Spleen (tissue), 11 donors: ENCODE data around the gene PDE6G. TPM values are rescaled to one million over a fixed set of nuclear protein-coding genes. Genes with fewer than 3 reads are reported as not detected.

Experiments used
- DNase-seq: peaks from one replicate; pipeline ENCODE4 v3.0.0-alpha.2; 2020
- H3K27ac ChIP-seq, 8 donors: fragments of 200-600 bp; sonication (generic) in 7 of 8; 1 replicate in 4 of 8; 2 replicates in 4 of 8; pipeline versions ENCODE4 v1.5.0 to v1.8.0; 2016 to 2021; ENCODE audit warnings: inconsistent platforms in 4 of 8, mild to moderate bottlenecking in 4 of 8, moderate library complexity in 1 of 8
- H3K27me3 ChIP-seq, 7 donors: fragments of 200-600 bp; sonication (generic) in 6 of 7; replicated peaks in 1 of 7; 1 replicate in 4 of 7; 2 replicates in 3 of 7; pipeline versions ENCODE4 v1.5.0 to v1.8.0; 2016 to 2021; ENCODE audit warnings: inconsistent platforms in 3 of 7, mild to moderate bottlenecking in 1 of 7
- H3K36me3 ChIP-seq, 6 donors: fragments of 200-600 bp; sonication (generic) in 5 of 6; 1 replicate in 4 of 6; 2 replicates in 2 of 6; pipeline versions ENCODE4 v1.5.0 to v1.8.0; 2016 to 2021; ENCODE audit warnings: inconsistent platforms in 2 of 6
- H3K4me1 ChIP-seq, 6 donors: fragments of 200-600 bp; sonication (generic) in 5 of 6; 1 replicate in 3 of 6; 2 replicates in 3 of 6; pipeline versions ENCODE4 v1.5.0 to v1.8.0; 2016 to 2021; ENCODE audit warnings: inconsistent platforms in 3 of 6
- H3K4me3 ChIP-seq, 8 donors: fragments of 200-600 bp; sonication (generic) in 7 of 8; 1 replicate in 4 of 8; 2 replicates in 4 of 8; pipeline versions ENCODE4 v1.5.0 to v1.8.0; 2016 to 2021; ENCODE audit warnings: inconsistent platforms in 4 of 8, mild to moderate bottlenecking in 4 of 8, moderate library complexity in 2 of 8
- H3K9me3 ChIP-seq, 8 donors: fragments of 200-600 bp; sonication (generic) in 7 of 8; 1 replicate in 4 of 8; 2 replicates in 4 of 8; pipeline versions ENCODE4 v1.5.0 to v1.8.0; 2016 to 2021; ENCODE audit warnings: inconsistent platforms in 4 of 8
- POLR2A ChIP-seq, 3 donors: fragments of 450-650 bp; IDR thresholded peaks; one replicate each; pipeline ENCODE4 v1.5.1; 2017; ENCODE audit warnings: antibody characterized with exemption in 3 of 3, mild to moderate bottlenecking in 1 of 3
- POLR2AphosphoS5 ChIP-seq, 3 donors: sonication (generic); formaldehyde crosslinking; IDR thresholded peaks; one replicate each; pipeline ENCODE4 v1.5.1; 2017; ENCODE audit warnings: antibody characterized with exemption in 3 of 3
- WGBS, 5 donors: extraction: QIAGEN DNeasy Blood & Tissue Kit in 3 of 5; methylation state at CpG; one replicate each; pipeline versions ENCODE4 v1.1.5 to v1.1.7; 2013 to 2018; 5-methylcytosine and 5-hydroxymethylcytosine counted together
- intact Hi-C: fragments of 100-400 bp; cut with DNase I; formaldehyde crosslinking; loops from one replicate; pipeline ENCODE4 v1.15.0; 2023; ENCODE audit warnings: low total_unique reads
- microRNA-seq, 3 donors: library from miRNA; unstranded; fragments of <30 nt; microRNA quantifications; one replicate each; pipeline versions ENCODE4 to v1.1.0, GENCODE V29; 2019 to 2020
- polyA plus RNA-seq, 3 donors: library from polyadenylated mRNA; stranded (reverse); fragments of 200-250 nt; gene quantifications; one replicate each; pipeline ENCODE4 v1.2.1, GENCODE V29; 2013
- small RNA-seq, 4 donors: library from RNA; depleted of rRNA; stranded (forward); fragments of <200 nt; gene quantifications; one replicate each; pipeline ENCODE3, GENCODE V24; 2016
- total RNA-seq, 7 donors: library from RNA; depleted of rRNA in 3 of 7; stranded (reverse); fragments of >200 nt in 3 of 7; fragmentation: NEBNext Ultra II Directional in 4 of 7; extraction: Animal tissue kit (Norgen Biotek cat#: 25700) in 4 of 7; gene quantifications; one replicate each; pipeline versions ENCODE4 v1.1.0 to v1.2.1, GENCODE V29; 2016 to 2021
- TF ChIP-seq, protein P1 (sequence below), 11 experiments: fragments of 200-600 bp in 7 of 11; fragments of 450-650 bp in 4 of 11; sonication (generic) in 4 of 11; IDR thresholded peaks in 8 of 11; conservative IDR thresholded peaks in 3 of 11; 1 replicate in 7 of 11; 2 replicates in 4 of 11; pipeline versions ENCODE4 v1.4.0 to v1.8.0; 2016 to 2021; ENCODE audit warnings: antibody characterized with exemption in 11 of 11, inconsistent platforms in 4 of 11, mild to moderate bottlenecking in 1 of 11
- donor health status: healthy with polysubstance abuse.
- donor health status: DM: no; HTN: no; CAD: no; lungs with moderate emphysema.
- donor health status: DM: no; HTN: no; CAD: no.
- donor health status: Bipolar disorder and iron deficiency.
- donor health status: healthy.
- donor health status: DM: no; HTN: no; CAD: no.
- donor health status: DM: yes; HTN: yes; CAD: no.

The PDE6G gene
- total and polyA plus RNA-seq, 10 donors, result 6.7 to 27.0 (median 19.4) TPM

DNA sequence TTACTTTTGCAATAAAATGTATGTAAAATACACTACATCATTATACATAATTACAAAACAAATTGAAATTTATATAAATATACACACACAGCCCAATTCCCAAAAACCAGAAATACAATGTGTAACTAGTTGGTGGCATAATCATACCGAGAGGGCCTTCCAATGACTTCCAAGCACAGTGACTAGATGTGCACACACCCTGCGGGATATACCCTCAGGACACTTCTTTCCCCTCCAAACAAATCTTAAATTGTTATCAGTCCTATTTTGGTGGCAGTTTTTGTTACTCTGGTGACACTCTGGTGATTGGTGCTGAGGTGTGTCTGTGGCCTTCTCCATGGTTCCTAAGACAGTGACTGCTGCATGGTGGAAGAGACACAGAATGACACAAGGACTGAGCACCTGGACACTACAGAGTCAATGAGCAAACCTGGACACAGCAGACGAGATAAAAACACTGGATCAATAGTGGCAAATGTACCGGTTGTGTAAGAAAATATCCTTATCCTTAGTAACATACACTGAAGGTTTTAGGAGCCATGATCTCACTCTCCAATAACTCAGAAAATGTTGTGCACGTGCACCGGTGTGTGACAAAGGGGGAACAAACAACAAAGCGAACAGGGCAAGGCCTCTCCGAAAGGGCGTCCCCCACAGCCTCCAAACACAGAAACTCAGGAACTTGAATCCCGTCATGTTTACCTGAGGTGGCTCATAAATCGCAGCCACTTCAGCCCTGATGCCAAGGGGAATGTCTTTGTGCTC is 52.3 kb downstream of the PDE6G start:
- no peak for DNase-seq
- Histone ChIP-seq H3K9me3 (no peaks in the 10 kb centered on the region), H3K36me3 (peaks cover 0 to 100% (median 69%) of the 10 kb centered on the region in 6 donors), H3K27me3 (no peaks in the 10 kb centered on the region), H3K27ac (no peak overlapping the region), H3K4me1 (peaks cover 5 to 54% (median 29%) of the 10 kb centered on the region in 6 donors), H3K4me3 (no peak overlapping the region)
- TF ChIP-seq POLR2A (IDR thresholded peaks at IDR 0.05), result no peak
- TF ChIP-seq, protein P1, sequence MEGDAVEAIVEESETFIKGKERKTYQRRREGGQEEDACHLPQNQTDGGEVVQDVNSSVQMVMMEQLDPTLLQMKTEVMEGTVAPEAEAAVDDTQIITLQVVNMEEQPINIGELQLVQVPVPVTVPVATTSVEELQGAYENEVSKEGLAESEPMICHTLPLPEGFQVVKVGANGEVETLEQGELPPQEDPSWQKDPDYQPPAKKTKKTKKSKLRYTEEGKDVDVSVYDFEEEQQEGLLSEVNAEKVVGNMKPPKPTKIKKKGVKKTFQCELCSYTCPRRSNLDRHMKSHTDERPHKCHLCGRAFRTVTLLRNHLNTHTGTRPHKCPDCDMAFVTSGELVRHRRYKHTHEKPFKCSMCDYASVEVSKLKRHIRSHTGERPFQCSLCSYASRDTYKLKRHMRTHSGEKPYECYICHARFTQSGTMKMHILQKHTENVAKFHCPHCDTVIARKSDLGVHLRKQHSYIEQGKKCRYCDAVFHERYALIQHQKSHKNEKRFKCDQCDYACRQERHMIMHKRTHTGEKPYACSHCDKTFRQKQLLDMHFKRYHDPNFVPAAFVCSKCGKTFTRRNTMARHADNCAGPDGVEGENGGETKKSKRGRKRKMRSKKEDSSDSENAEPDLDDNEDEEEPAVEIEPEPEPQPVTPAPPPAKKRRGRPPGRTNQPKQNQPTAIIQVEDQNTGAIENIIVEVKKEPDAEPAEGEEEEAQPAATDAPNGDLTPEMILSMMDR (IDR thresholded peaks at IDR 0.05 in 8 of 11, conservative IDR thresholded peaks at IDR 0.05 in 3 of 11), result no peak
- no peak for TF ChIP-seq POLR2AphosphoS5 (IDR thresholded peaks at IDR 0.05)
- intact Hi-C loops, result loop anchor here (5.0 kb wide), 1 partner anchor 347 kb away; no protein-coding TSS in a partner anchor
- WGBS, 5 donors, result 92 to 96% (median 94%) methylated on average over 11 of the region's 11 CpGs

DNA sequence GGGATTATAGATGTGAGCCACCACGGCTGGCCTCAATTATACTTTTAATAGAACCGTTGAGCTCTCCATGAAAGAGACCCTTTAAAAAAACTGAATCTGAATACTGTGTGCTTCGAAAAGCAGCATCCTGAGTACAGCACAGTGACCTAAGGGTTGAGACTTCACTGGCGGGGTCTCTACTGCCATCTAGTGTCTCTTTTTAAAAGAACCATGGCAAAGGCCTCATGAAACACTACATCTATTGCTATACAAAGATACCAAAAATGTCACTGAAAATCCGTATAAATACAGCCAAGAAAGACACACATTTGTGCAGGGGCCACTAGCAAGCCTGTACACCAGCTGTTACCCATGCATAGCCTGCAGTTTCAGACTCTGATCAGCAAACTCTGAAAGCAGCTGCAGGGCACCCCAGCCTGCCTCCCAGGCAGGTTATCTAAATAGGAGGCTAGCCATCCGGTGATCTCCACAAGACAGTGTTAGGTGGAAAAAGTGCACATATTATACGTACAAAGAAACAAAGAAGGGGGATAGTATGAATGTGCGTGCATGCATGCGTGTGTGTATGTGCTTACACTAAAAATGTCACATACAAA is 54.7 kb downstream of the PDE6G start:
- Histone ChIP-seq H3K27me3 (no peaks in the 10 kb centered on the region), H3K9me3 (no peaks in the 10 kb centered on the region), H3K4me1 (peaks cover 15 to 56% (median 47%) of the 10 kb centered on the region in 6 donors), H3K36me3 (peaks cover 0 to 100% (median 63%) of the 10 kb centered on the region in 6 donors), H3K27ac (peak overlapping the region in 3 of 8 donors; percentile 17 to 54 (median 43)), H3K4me3 (no peak overlapping the region)
- WGBS, 5 donors, result 39 to 48% (median 44%) methylated on average over 9 of the region's 9 CpGs
- TF ChIP-seq, protein P1 (IDR thresholded peaks at IDR 0.05 in 8 of 11, conservative IDR thresholded peaks at IDR 0.05 in 3 of 11), result peak; percentile 37 to 85 (median 77)
- no peak for TF ChIP-seq POLR2AphosphoS5 (IDR thresholded peaks at IDR 0.05)
- no peak for DNase-seq
- intact Hi-C loops, result loop anchor here (5.0 kb wide), 1 partner anchor 344 kb away; no protein-coding TSS in a partner anchor

Small RNA genes within 50 kb of the gene (microRNA-seq; reads per million reads assigned to microRNA genes)
- 0 to 2.1 (median 0.72) reads per million in 3 donors for gene MIR6786

Small RNA genes within 50 kb of the gene (small RNA-seq; reads per million reads assigned to genes)
- gene MIR6786, result 0 to 0.14 (median 0.04) reads per million in 4 donors

Other genes with a start within 250 kb of the PDE6G start
- gene ACTG1, start 143.7 kb downstream of the PDE6G start, total RNA-seq, result 1,000 to 10,000 TPM; 1,726 to 6,270 (median 2,803) TPM
- gene ACTG1, start 143.7 kb downstream of the PDE6G start, polyA plus RNA-seq, result 1,000 to 10,000 TPM; 1,119 to 1,902 (median 1,793) TPM
- gene FSCN2, start 128.2 kb downstream of the PDE6G start, total RNA-seq, result 1 to 10 TPM; 1.2 to 4.0 (median 2.8) TPM
- 1 to 10 TPM in 1 of 3 donors, under 1 TPM in 2; 0.41 to 2.6 (median 0.76) TPM for gene FSCN2, start 128.2 kb downstream of the PDE6G start, polyA plus RNA-seq
- gene FAAP100, start 104.2 kb downstream of the PDE6G start, total RNA-seq, result 10 to 100 TPM; 36.8 to 59.2 (median 50.2) TPM
- gene FAAP100, start 104.2 kb downstream of the PDE6G start, polyA plus RNA-seq, result 10 to 100 TPM; 32.2 to 77.2 (median 52.0) TPM
- 100 to 1,000 TPM in 4 of 7 donors, 10 to 100 TPM in 3; 68.8 to 130 (median 101) TPM for gene NPLOC4, start 19.4 kb downstream of the PDE6G start, total RNA-seq
- gene NPLOC4, start 19.4 kb downstream of the PDE6G start, polyA plus RNA-seq, result 10 to 100 TPM; 19.3 to 42.8 (median 32.2) TPM
- gene TSPAN10, start 19.3 kb downstream of the PDE6G start, total RNA-seq, result 1 to 10 TPM in 3 of 7 donors, under 1 TPM in 2, not detected in 2; 0.37 to 1.4 (median 1.1) TPM
- 1 to 10 TPM in 2 of 3 donors, under 1 TPM in 1; 0.83 to 3.0 (median 2.9) TPM for gene TSPAN10, start 19.3 kb downstream of the PDE6G start, polyA plus RNA-seq
- gene OXLD1, start 10.1 kb upstream of the PDE6G start, total RNA-seq, result 10 to 100 TPM; 29.4 to 53.8 (median 32.1) TPM
- gene OXLD1, start 10.1 kb upstream of the PDE6G start, polyA plus RNA-seq, result 100 to 1,000 TPM; 102 to 110 (median 106) TPM
- 10 to 100 TPM; 10.7 to 24.2 (median 19.0) TPM for gene CCDC137, start 10.2 kb upstream of the PDE6G start, total RNA-seq
- 10 to 100 TPM; 20.7 to 40.1 (median 21.4) TPM for gene CCDC137, start 10.2 kb upstream of the PDE6G start, polyA plus RNA-seq
- 10 to 100 TPM; 22.5 to 36.6 (median 29.1) TPM for gene ARL16, start 27.3 kb upstream of the PDE6G start, total RNA-seq
- gene ARL16, start 27.3 kb upstream of the PDE6G start, polyA plus RNA-seq, result 10 to 100 TPM; 56.0 to 93.5 (median 79.8) TPM
- gene HGS, start 27.5 kb upstream of the PDE6G start, total RNA-seq, result 100 to 1,000 TPM in 4 of 7 donors, 10 to 100 TPM in 3; 62.3 to 134 (median 106) TPM
- 100 to 1,000 TPM in 2 of 3 donors, 10 to 100 TPM in 1; 61.3 to 133 (median 119) TPM for gene HGS, start 27.5 kb upstream of the PDE6G start, polyA plus RNA-seq
- 10 to 100 TPM; 36.2 to 68.5 (median 43.2) TPM for gene MRPL12, start 46.8 kb upstream of the PDE6G start, total RNA-seq
- 100 to 1,000 TPM in 2 of 3 donors, 10 to 100 TPM in 1; 71.7 to 160 (median 121) TPM for gene MRPL12, start 46.8 kb upstream of the PDE6G start, polyA plus RNA-seq
- 1 to 10 TPM; 2.9 to 7.5 (median 3.7) TPM for gene SLC25A10, start 55.7 kb upstream of the PDE6G start, total RNA-seq
- gene SLC25A10, start 55.7 kb upstream of the PDE6G start, polyA plus RNA-seq, result 1 to 10 TPM; 4.7 to 7.7 (median 6.9) TPM
- under 1 TPM in 1 of 7 donors, not detected in 6; 0.37 TPM for gene GCGR, start 147.6 kb upstream of the PDE6G start, total RNA-seq
- gene GCGR, start 147.6 kb upstream of the PDE6G start, polyA plus RNA-seq, result under 1 TPM; 0.06 to 0.15 (median 0.13) TPM
- 10 to 100 TPM; 47.5 to 71.3 (median 52.6) TPM for gene MCRIP1, start 176.7 kb upstream of the PDE6G start, total RNA-seq
- gene MCRIP1, start 176.7 kb upstream of the PDE6G start, polyA plus RNA-seq, result 100 to 1,000 TPM in 2 of 3 donors, 10 to 100 TPM in 1; 75.9 to 182 (median 111) TPM
- gene PPP1R27, start 178.5 kb upstream of the PDE6G start, total RNA-seq, result not detected
- gene PPP1R27, start 178.5 kb upstream of the PDE6G start, polyA plus RNA-seq, result under 1 TPM in 2 of 3 donors, not detected in 1; 0.09 to 0.39 TPM
- gene P4HB, start 204.0 kb upstream of the PDE6G start, total RNA-seq, result 1,000 to 10,000 TPM in 3 of 7 donors, 100 to 1,000 TPM in 4; 561 to 1,208 (median 823) TPM
- 100 to 1,000 TPM; 161 to 366 (median 188) TPM for gene P4HB, start 204.0 kb upstream of the PDE6G start, polyA plus RNA-seq
- gene ARHGDIA, start 214.8 kb upstream of the PDE6G start, total RNA-seq, result 100 to 1,000 TPM; 155 to 392 (median 293) TPM
- 100 to 1,000 TPM; 131 to 261 (median 137) TPM for gene ARHGDIA, start 214.8 kb upstream of the PDE6G start, polyA plus RNA-seq
- 10 to 100 TPM; 31.5 to 70.0 (median 50.7) TPM for gene ALYREF, start 235.0 kb upstream of the PDE6G start, total RNA-seq
- 10 to 100 TPM; 23.6 to 56.6 (median 45.7) TPM for gene ALYREF, start 235.0 kb upstream of the PDE6G start, polyA plus RNA-seq
- 10 to 100 TPM; 52.9 to 99.4 (median 54.9) TPM for gene ANAPC11, start 235.2 kb upstream of the PDE6G start, total RNA-seq
- 100 to 1,000 TPM; 113 to 184 (median 179) TPM for gene ANAPC11, start 235.2 kb upstream of the PDE6G start, polyA plus RNA-seq
- 1 to 10 TPM in 3 of 7 donors, under 1 TPM in 3, not detected in 1; 0.23 to 2.9 (median 0.74) TPM for gene NPB, start 245.7 kb upstream of the PDE6G start, total RNA-seq
- 1 to 10 TPM; 2.2 to 4.8 (median 3.0) TPM for gene NPB, start 245.7 kb upstream of the PDE6G start, polyA plus RNA-seq